GM18517 (cell line): ENCODE data around the gene NMRK2.

Experiments
- ATAC-seq: cut with Tn5 transposase; IDR thresholded peaks from one replicate; pipeline ENCODE4 v1.9.1; 2021; ENCODE audit warnings: mild to moderate bottlenecking, moderate library complexity; ENCODE audit not compliant: unreplicated experiment

Gene NMRK2

DNA sequence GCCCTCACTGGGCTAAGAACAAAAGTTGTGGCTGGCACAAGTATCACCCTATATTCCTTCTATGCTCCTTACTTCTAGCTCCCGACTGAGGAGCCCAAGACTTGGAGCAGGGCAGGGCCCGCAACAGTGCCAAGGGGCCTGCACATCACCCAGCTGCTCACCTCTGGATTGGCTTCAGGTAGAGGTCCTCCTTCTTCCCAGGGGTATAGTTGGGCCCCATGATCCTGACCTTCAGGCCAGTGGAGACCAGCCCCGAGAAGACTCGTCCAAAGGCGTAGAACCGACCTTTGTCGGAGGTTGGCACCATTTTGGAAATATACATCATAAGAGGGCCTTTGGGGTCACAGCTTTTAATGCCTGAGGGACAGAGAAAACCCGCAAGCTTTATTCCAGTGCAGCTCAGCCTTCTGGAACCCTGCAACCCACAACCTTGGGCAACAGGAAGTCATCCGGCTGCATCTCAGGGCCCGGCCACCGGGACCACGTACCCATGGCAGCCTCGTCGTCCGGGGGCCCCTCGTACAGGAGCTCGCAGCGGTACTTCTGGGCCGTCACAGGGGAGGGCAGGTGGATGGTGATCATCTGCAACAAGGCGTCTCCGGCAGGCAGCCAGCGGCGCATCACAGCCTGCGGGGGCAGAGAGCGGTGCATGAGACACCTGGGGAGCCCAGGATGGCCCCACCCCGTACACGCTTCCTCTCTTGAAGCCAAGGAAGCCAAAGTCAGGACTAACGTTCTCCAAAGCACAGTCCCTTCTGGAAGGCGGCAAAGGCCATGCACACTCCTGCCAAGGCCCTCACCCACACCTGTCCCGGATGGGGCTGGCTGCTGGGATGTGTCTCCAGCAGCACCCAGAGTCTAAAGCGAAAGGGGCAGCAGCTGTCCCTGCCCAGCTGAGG is 47.7 kb downstream of the NMRK2 start:
- ATAC-seq = no peak

DNA sequence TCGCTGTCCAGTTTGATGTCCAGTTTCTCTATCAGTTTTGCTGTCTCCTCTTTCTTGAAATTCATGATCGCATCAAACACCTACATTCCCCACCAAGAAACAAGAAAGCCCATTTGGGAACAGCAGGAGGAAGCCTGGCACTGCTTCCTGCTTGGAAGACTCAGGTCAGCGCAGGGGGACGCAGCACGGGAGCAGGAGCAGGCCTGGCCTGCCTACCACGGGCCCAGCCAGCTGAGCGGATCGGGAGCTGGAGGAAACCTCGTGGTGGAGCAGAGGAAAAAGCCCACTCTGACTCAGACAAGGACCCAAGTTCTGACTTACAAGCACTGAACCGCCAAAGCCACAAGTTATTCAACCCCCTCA is 48.5 kb downstream of the NMRK2 start:
- ATAC-seq = no peak

DNA sequence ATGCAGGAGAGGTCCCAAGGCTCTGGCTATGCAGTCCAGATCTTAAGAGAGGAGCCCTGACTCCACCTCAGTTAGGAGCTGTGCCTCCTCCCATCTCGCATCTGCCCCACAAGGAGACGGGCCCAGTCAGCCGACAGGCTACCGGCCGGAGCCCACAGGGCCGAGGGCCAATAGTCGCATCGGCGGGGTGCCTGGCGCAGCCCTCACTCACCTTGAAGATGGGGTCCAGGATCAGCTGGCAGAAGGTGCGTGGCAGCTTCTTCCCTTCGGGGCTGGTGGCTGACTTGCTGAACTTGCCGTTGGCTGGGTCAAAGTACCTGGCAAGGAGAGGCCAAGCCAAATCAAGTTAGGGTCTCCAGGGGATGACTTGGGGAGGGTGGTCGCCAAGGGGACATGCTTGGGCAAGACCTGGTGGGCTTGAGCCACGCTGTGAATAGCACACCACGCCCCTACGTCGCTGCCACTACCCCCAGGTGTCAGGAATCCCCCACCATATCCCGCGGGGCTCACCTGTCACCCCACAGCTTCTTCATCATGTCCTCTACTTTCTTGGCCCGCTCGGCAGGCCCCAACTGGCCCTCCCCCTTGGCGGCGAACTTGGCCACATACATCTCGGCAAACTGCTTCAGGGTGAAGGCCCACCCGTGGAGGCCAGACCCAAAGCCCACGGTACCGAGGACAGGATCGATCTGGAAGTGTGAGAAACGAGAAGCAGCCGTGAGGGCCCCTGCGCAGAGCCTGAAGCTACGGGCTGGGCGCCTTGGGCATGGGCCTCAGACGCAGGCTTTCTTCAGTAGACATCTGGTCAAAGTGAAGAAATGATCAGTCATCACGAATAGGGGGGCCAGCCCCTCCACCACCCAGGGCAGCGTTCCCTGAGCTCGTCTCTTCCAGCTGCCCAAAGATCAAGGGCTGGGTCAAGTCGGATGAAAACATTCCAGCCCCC is 49.1 kb downstream of the NMRK2 start:
- ATAC-seq = no peak

DNA sequence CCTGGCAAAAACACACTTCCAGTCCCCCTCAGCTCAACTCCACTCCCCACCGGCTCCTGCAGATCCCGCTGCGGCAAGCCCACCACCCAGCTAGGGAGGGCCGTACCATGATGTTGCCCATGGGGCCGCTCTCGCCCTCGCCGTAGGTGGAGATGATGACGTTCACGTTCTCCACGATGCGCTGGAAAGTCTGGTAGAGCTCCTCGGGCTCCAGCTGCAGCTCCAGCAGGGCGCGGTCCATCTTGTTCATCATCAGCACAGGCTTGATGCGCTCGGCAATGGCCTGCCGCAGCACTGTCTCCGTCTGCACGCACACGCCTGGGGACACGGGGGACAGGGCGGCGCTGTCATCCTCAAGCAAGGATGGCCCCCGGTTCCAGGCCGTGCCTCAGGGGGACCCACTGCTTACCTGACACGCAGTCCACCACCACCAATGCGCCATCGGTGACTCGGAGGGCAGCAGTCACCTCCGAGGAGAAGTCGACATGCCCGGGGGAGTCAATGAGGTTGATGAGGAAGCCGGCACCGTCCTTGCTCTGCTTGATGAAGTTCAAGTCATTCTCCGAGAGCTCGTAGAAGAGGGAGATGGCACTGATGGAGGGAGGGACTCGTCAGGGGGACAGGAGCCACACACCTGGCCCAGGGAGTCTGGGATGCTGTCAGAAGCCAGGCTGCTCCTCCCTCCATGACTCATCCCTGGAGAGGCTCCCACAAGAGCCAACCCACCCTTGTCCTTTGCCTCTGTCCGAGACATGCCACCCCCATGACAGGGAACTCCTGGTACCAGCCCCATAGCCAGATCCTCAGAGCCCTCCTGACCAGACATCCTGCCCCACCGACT is 50.1 kb downstream of the NMRK2 start:
- no peak for ATAC-seq

DNA sequence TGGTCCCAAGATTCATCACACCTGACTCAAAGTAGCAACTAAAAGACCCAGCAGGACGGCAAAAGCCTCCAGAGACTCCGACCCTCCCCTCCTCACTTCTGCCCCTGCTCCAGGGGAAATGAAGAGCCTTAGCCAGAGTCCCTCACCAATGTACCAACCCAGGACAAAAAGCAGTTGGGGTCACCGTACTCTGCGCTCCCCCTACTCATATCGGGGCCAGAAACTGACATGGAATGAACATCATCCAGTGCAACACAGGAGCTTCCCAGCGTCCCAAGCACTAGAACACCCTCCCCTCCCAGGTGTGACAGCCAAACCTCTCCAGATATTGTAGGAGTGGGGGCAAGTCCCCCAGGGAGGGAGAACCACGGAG is 50.7 kb downstream of the NMRK2 start:
- ATAC-seq = no peak

DNA sequence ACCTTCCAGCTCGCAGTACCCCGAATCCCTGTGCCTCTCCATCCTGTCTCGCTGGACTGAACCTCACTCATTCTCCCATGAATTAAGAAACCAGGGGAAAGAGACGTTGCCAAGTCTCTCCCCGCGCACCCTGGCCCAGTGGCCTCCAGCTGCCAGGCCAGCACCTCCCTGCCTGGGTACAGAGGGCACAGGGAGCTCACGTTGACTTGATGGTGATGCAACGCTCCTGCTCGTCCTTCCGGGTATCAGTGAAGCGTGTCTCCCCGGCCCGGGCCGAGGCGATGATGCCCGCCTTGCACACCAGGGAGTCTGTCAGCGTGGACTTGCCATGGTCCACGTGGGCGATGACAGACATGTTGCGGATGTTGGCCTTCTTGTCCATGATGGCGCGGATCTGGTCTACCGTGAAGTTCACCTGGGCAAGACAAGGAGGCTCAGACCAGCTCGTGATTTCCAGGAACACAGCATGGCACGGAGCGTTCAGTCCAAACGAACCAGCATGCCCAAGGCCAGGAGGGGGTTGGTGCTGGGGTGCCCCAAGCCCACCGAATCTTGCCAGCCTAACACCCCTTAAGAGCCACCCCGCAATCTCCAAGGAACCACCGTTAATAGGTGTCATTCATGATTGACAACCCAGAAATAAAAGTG is 51.2 kb downstream of the NMRK2 start:
- no peak for ATAC-seq

DNA sequence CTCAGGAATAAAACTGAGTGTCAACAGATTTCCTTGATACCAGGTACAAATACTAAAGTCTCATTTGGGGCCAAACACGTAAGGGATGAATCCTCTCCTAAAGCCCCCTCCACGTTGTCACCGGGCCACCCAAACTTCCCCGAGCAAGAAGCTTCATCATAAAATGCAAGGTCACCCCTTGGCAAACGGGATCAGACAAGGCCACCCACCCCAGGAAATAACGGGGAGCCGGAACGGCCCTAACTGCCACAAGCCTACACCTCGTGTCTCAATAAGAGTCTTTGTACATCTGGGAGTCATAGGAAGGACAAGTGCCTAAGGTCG is 51.7 kb downstream of the NMRK2 start:
- ATAC-seq = no peak

DNA sequence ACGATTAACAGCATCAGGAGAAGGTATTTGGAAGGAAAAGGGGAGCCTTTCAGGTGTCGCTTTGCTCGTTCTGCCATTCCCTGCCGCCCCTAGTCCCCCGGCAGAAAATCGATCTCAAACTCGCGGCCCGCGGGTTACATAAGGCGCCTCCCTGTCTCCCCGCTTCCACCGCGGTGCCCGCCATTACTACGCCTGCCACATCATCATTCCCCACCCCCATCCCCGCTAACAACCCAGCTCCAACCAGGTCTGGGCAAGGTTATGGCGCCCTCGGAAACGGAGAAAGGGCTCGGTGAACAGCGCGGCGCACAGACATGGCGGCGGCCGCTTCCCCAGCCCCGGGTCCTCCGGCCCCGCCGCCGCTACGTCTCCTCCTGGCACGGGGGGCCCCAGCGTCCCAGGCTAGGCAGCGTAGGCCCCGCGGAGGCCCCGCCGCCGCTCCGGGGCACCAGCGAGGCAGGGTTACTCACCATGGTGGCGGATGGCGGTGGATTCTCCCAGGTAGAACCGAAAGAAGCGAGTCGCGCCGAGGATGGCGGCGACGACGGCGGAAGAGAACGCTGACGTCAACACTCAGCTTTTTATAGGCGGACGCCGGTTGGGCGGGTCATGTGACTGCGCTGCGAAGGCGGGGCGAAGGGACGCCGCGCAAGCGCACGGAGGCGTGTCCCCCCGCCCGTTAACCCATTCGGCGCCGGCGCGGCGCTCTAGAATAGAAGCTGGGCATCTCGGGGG is 52.2 kb downstream of the NMRK2 start, which contains the start of gene EEF2:
TSS of gene EEF2 (minus strand) at position 556 of the 735 bp plus-strand sequence. CDS start at position 473, 83 bp downstream.
- ATAC-seq = no peak

DNA sequence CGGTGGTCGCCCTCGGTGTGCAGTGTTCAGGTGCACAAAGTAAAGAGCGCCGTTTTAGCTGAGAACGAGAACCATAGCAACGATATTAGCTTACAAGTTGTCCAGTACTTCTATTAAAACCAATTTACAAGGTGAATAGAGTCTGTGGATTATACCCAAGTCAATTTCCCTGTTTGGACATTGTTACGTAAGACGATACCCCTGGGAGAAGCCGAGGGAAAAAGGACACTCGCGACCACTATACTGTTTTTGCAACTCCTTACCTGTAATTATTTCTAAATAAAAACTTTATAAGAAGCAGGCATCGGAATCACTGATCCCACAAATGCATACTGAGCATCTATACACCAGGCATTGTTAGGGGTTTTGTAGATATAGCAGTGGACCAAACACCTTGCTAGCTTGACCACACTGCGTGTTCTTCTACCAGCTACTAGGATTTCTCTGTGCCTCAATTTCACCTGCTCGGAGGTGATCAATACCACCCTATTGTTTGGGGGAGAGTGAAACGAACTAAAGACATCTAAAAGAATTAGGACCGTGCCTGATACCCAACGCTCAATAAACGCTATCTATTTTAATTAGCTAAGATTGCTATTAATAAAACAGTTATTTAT is 52.9 kb downstream of the NMRK2 start:
- ATAC-seq = no peak

DNA sequence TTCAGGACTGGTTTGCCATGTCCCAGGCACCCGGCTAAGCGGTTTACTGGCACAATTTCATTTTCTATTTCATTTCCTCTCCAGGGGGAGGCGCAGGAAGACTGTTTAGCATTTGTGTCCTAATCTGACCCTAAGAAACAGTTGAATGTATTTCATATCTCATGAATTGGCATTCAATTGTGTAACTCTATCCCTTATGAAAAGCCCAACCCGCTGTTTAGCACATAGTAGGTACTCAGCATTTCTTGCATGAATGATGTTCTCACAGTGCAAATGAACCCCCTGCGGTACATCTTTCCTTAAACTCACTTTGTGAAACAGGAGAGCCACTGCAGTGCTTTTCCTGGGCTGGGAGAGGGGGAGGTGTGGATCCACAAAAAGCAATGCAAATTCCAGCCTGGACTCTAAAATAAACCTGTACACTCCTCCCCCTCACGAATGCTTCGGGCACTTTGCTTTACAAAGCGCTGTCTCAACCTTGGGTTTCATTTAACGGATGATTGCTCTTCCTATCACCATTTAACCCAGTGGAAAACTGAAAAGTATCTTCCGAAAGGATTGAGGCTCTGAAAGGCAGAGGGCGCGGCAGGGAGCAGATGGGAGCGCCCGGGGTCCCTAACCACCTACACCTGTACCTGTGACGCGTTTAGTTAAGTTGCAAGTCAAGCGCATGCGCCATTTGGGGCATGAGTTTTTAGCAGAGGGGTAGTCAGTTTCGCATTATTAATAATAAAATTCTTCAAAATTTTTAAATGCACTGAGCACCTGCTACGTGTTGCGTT is 53.6 kb downstream of the NMRK2 start:
- no peak for ATAC-seq

DNA sequence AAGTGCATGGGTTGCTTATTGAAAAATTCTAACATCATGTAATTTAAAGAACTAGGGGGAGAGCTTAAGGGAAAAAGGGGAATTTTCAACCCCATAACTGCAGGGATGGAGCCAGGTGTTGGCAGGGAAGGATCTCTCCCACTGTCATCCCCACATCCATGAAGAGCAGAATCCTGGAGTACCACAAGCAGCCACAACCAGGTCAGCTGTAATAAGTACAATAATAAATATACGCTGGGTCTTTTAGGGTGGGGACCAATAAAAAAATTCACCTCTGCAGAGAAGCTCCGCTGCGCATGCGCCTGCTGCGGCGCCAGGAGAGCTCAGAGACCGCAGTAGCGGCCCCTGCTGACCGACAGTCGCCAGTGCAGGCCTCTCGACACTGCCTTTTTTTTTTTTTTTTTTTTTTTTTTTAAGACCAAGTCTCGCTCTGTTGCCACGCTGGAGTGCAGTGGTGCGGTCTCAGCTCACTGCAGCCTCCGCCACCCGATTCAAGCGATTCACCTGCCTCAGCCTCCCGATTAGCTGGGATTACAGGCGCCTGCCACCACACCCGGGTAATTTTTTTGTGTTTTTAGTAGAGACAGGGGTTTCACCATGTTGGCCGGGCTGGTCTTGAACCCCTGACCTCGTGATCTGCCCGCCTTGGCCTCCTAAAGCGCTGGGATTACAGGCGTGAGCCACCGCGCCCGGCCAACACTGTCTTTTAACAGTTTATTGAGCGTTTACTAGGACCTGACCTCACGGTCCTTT is 54.9 kb downstream of the NMRK2 start:
- ATAC-seq = peak; percentile 44

DNA sequence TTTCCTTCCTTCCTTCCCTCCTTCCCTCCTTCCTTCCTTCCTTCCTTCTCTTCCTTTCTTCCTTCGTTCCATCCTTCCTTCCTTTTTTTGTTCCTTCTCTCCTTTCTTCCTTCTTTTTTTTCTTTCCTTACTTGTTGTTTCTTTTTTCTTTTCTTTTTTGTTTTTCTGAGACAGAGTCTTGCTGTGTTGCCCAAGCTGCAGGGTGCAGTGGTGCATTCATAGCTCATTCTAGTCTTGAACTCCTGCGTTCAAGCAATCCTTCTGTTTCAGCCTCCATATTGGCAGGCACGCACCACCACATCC is 57.9 kb downstream of the NMRK2 start:
- no peak for ATAC-seq
